Bronchial epithelial cell (primary cell): ENCODE results near the gene RAD51B. TPM values are rescaled to one million over a fixed set of nuclear protein-coding genes. Genes with fewer than 3 reads are reported as not detected.

Experiments
- DNase-seq: peaks from one replicate; pipeline ENCODE4 v3.0.0-alpha.2; 2010; ENCODE audit warnings: low read depth
- FAIRE-seq: peaks from 2 replicates; lab custom pipeline; 2011; peaks lifted over from hg19 to GRCh38; lab: Jason Lieb, UNC
- H3K27me3 ChIP-seq: 2 replicates; pipeline ENCODE4 v1.5.1; 2011; ENCODE audit warnings: low read length; ENCODE audit not compliant: control insufficient read depth, insufficient read depth
- H3K36me3 ChIP-seq: 2 replicates; pipeline ENCODE4 v1.5.1; 2011; ENCODE audit warnings: low read length; ENCODE audit not compliant: control insufficient read depth, insufficient read depth
- H3K4me3 ChIP-seq: 2 replicates; pipeline ENCODE4 v1.5.1; 2011; ENCODE audit warnings: mild to moderate bottlenecking, low read depth, low read length, control low read depth
- total RNA-seq: library from RNA; depleted of rRNA; stranded (reverse); fragments of >200 nt; gene quantifications from 2 replicates; pipeline ENCODE4 v1.2.1, GENCODE V29; 2014
- TF ChIP-seq, protein P1 (sequence below): IDR thresholded peaks from 2 replicates; pipeline ENCODE4 v1.5.1; 2011; ENCODE audit warnings: mild to moderate bottlenecking, moderate library complexity, low read length, control low read depth, inconsistent platforms; ENCODE audit not compliant: insufficient read depth, severe bottlenecking

Gene RAD51B
- total RNA-seq, 1 donor from 2014 or later = 12.1 TPM

DNA sequence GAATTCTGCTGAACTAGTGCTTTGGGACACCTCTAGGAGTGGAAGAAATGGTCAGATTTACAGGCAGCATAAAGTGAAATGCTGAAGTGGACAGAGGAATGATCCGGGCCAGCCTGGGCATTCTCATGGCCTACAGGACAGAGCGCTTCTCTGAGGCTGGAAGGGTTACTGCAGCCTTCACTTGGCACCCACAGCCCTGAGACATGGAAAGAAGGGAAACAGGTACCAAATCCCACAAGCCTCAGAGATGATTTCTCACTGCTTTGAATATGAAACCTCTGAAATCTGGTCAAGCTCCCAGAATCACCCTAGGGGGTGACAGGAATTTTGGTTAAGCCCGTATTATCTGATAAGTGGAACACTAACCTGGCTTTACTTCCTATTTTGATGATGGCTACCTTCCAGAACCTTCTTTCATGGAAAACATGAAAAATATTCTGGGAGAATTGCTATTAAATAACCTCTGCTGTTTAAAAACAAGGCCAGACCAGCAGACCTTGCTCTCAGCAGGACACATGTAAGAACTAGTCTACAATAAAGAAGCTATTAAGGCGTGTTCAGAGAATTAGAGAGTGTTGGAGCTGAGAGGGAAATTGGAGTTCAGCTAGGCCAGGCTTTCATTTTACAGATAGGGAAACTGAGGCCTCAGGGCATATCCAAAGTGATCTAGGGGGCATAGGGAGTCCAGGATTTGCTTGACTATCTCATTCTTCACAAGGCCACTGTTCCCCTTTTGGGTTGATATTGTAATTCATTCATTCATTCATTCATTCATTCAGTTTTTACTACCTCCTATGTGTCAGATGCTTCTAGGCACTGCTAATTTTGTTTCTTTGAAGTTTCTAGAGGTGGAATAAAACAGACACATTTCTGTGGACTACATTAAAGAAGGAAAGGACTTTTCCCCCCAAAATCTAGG lies 691.8 kb downstream of the RAD51B start:
- no peak overlapping the region for H3K4me3 ChIP-seq
- TF ChIP-seq, protein P1, sequence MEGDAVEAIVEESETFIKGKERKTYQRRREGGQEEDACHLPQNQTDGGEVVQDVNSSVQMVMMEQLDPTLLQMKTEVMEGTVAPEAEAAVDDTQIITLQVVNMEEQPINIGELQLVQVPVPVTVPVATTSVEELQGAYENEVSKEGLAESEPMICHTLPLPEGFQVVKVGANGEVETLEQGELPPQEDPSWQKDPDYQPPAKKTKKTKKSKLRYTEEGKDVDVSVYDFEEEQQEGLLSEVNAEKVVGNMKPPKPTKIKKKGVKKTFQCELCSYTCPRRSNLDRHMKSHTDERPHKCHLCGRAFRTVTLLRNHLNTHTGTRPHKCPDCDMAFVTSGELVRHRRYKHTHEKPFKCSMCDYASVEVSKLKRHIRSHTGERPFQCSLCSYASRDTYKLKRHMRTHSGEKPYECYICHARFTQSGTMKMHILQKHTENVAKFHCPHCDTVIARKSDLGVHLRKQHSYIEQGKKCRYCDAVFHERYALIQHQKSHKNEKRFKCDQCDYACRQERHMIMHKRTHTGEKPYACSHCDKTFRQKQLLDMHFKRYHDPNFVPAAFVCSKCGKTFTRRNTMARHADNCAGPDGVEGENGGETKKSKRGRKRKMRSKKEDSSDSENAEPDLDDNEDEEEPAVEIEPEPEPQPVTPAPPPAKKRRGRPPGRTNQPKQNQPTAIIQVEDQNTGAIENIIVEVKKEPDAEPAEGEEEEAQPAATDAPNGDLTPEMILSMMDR = no peak
- H3K27me3 ChIP-seq = no peaks in the 10 kb centered on the region
- DNase-seq (no peak), FAIRE-seq (no peak)
- no peaks in the 10 kb centered on the region for H3K36me3 ChIP-seq

DNA sequence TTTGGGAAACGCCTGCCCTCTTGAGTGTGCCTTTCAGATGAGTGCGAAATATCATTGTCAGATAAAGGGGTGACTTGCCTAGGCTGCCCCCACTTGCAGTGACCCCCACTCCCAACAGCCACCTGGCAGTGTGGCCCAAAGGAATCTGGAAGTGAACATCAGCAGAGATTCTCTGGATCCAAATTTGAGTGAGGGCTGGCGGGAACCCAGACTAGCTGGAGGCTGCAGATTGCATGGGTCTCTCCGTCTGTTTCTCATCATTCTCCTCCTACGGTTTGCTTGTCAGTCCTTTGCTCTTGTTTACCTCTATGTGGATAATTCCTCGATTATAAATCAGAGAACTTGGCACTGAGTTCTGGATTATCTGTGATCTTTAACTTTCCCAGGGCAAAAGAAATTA lies 692.5 kb downstream of the RAD51B start:
- FAIRE-seq (no peak), DNase-seq (no peak)
- Histone ChIP-seq H3K27me3 (no peaks in the 10 kb centered on the region), H3K4me3 (no peak overlapping the region), H3K36me3 (no peaks in the 10 kb centered on the region)
- TF ChIP-seq, protein P1 = no peak

DNA sequence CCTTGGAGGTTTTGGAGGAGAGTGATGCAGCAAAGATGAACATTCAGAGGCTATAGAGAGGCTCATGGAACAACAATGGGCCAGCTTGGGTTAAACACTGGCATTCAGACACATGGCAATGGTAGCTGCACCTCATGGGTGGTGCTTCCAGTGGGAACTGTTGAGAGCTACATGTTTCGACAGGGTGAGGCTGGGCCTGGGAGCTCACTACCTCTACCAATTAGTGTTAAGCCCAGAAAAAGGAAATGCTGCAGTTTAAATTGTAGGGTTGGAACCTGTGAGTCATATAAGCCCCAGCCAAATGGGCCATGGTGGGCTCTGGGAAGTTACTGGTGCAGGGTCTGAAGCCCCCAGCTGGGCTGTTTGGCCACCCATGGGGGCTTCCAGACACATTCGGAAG lies 693.6 kb downstream of the RAD51B start:
- FAIRE-seq = no peak
- peak; percentile 68 for DNase-seq
- Histone ChIP-seq H3K36me3 (no peaks in the 10 kb centered on the region), H3K4me3 (no peak overlapping the region), H3K27me3 (no peaks in the 10 kb centered on the region)
- TF ChIP-seq, protein P1 = no peak

DNA sequence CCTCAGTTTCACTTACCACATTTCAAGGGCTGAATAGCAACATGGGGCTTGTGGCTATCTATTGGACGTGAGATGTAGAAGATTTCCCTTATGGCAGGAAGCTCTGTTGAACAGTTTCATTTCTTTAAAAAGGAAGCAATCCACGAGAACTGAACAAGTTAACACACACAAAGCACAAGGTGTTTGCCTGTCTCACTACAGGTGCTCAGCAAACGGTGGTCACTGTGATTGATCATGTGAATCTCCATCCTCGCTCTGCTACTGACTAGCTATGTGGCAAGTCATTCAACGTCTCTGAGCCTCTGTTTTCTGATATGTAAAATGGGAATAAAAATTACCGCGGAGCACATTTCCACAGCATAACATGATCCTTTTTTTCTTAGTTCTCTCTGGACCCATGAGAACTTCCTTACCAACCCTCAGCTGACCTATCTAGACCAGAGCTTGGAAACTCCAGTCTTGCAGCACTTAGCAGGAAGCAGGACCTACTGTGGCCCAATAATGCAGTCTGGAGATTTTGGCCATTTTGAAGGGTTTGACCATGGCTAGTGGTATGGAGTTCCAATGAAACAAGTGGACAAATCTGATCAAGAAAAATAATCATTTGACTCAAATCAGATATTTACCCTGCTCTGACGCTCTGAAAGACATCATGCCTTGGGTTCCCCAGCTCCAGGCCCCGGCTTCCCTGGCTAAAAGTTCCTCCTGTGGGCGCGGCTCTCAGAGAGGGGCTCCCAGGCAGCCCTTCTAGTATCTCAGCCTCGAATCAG lies 694.4 kb downstream of the RAD51B start:
- Histone ChIP-seq H3K36me3 (no peaks in the 10 kb centered on the region), H3K27me3 (no peaks in the 10 kb centered on the region), H3K4me3 (no peak overlapping the region)
- FAIRE-seq (no peak), DNase-seq (peak; percentile 31)
- TF ChIP-seq, protein P1 = no peak

DNA sequence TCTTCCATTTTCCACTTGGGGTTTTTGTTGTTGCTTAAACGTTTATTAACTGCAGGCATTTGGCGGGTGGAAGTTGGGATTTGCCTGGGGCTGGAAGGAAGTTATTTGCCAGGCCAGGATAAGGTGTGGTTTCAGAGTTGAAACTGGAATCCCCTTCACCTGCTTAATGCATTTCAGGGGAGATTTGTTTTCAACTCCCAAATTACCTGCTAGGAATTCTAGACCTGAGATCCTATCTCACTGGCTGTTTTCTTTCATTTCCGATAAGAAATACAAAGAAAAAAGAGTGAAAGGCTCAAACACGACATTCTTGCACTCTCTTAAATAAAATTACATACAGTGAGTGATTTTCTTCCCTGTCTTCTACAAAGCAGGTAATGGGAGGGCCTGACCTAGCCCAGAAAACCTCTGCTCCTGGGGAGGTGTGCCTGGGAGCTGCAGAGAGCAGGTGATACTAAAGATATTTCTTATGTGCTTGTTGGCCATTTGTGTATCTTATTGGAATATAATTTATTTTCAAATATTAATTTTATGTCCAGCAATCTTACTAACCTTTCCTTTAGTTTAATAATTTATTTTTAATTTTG lies 695.1 kb downstream of the RAD51B start:
- H3K36me3 ChIP-seq = no peaks in the 10 kb centered on the region
- no peak overlapping the region for H3K4me3 ChIP-seq
- TF ChIP-seq, protein P1 = no peak
- no peaks in the 10 kb centered on the region for H3K27me3 ChIP-seq
- DNase-seq (peak; percentile 27), FAIRE-seq (no peak)
